ENCODE measurements around the gene CAPNS2.

- TF ChIP-seq CTCF (IDR thresholded peaks at IDR 0.05) (no peak), POLR2A (IDR thresholded peaks at IDR 0.05) (no peak)
These were observed 2.7 kb upstream of the CAPNS2 start for GRCh38 chr16:55563797-55564196.

All from heart left ventricle (tissue), 13 donors.